ENCODE measurements around the gene MAP3K15. TPM values are rescaled to one million over a fixed set of nuclear protein-coding genes. Genes with fewer than 3 reads are reported as not detected.

The MAP3K15 gene
- under 1 TPM; 0.31 to 0.69 TPM for total RNA-seq

- no peaks in the 10 kb centered on the region for H3K4me1 Mint-ChIP-seq (ENCODE audit: low read depth)
- no peaks in the 10 kb centered on the region for H3K36me3 Mint-ChIP-seq
- POLR2A ChIA-PET = no interaction called here
Measured at GRCh38 chrX:19514791-19515614, at the start of gene MAP3K15. Gene MAP3K15, minus strand, starts transcription at chrX:19515508. Its CDS starts 247 bp downstream, at chrX:19515261.

GRCh38 chrX:19564606-19565005 is 49.3 kb upstream of the MAP3K15 start:
- no peak for DNase-seq
- no peak overlapping the region for H3K27ac Mint-ChIP-seq
- peaks cover 50% of the 10 kb centered on the region for H3K4me1 Mint-ChIP-seq (ENCODE audit: low read depth)
- intact Hi-C loops (cut with micrococcal nuclease) = loop anchor here (5.0 kb wide), 1 partner anchor 63 kb away; no protein-coding TSS in a partner anchor
- CTCF ChIA-PET = no interaction called here
- H3K4me3 Mint-ChIP-seq = no peak overlapping the region
- H3K36me3 Mint-ChIP-seq = peaks cover 15% of the 10 kb centered on the region
- POLR2A ChIA-PET = interaction anchor here (2.3 kb wide), 1 partner anchor 10 kb away, joined by 6 read pairs; no protein-coding TSS in a partner anchor
- H3K9me3 Mint-ChIP-seq = no peaks in the 10 kb centered on the region
- H3K27me3 Mint-ChIP-seq = no peaks in the 10 kb centered on the region

More at GRCh38 chrX:19514791-19515614, at the start of gene MAP3K15:
- Mint-ChIP-seq H3K4me3 (peak within 1 kb of the TSS; percentile 62), H3K27me3 (peaks cover 17% of the 10 kb centered on the region), H3K27ac (no peak within 1 kb of the TSS), H3K9me3 (no peaks in the 10 kb centered on the region)
- CTCF ChIA-PET = interaction anchor here (0.9 to 1.0 kb wide), 2 partner anchors 133 to 144 kb away, joined by 3 read pairs; no protein-coding TSS in a partner anchor
- peak; percentile 22 for DNase-seq
- intact Hi-C loops (cut with micrococcal nuclease) = loop anchor here (2.0 kb wide), 1 partner anchor 142 kb away; no protein-coding TSS in a partner anchor

- H3K4me3 Mint-ChIP-seq = peak overlapping the region; percentile 16
- intact Hi-C loops (cut with micrococcal nuclease) = no loop called here
- H3K9me3 Mint-ChIP-seq = no peaks in the 10 kb centered on the region
- peak; percentile 54 for DNase-seq
- no peaks in the 10 kb centered on the region for H3K27me3 Mint-ChIP-seq
- peaks cover 46% of the 10 kb centered on the region for H3K4me1 Mint-ChIP-seq (ENCODE audit: low read depth)
- ChIA-PET POLR2A (no interaction called here), CTCF (interaction anchor here (0.8 kb wide), 1 partner anchor 9 kb away, joined by 3 read pairs; no protein-coding TSS in a partner anchor)
- H3K36me3 Mint-ChIP-seq = peaks cover 15% of the 10 kb centered on the region
- peak overlapping the region; percentile 78 for H3K27ac Mint-ChIP-seq
Measured at GRCh38 chrX:19563746-19564145, 48.4 kb upstream of the MAP3K15 start.

- H3K4me3 Mint-ChIP-seq = no peak overlapping the region
- H3K9me3 Mint-ChIP-seq = no peaks in the 10 kb centered on the region
- DNase-seq = no peak
- ChIA-PET POLR2A (no interaction called here), CTCF (interaction anchor here (0.8 kb wide), 1 partner anchor 8 kb away, joined by 3 read pairs; no protein-coding TSS in a partner anchor)
- peak overlapping the region; percentile 78 for H3K27ac Mint-ChIP-seq
- H3K4me1 Mint-ChIP-seq (ENCODE audit: low read depth) = peaks cover 44% of the 10 kb centered on the region
- H3K27me3 Mint-ChIP-seq = no peaks in the 10 kb centered on the region
- intact Hi-C loops (cut with micrococcal nuclease) = no loop called here
- H3K36me3 Mint-ChIP-seq = peaks cover 12% of the 10 kb centered on the region
Measured at GRCh38 chrX:19563327-19563726, 48.0 kb upstream of the MAP3K15 start.

GRCh38 chrX:19560611-19561010 is 45.3 kb upstream of the MAP3K15 start:
- no peak overlapping the region for H3K27ac Mint-ChIP-seq
- ChIA-PET CTCF (interaction anchor here (0.7 kb wide), 1 partner anchor 191 kb away, joined by 4 read pairs; no protein-coding TSS in a partner anchor), POLR2A (no interaction called here)
- peaks cover 44% of the 10 kb centered on the region for H3K4me1 Mint-ChIP-seq (ENCODE audit: low read depth)
- no peak overlapping the region for H3K4me3 Mint-ChIP-seq
- no peak for DNase-seq
- no peaks in the 10 kb centered on the region for H3K9me3 Mint-ChIP-seq
- no peaks in the 10 kb centered on the region for H3K27me3 Mint-ChIP-seq
- H3K36me3 Mint-ChIP-seq = peaks cover 11% of the 10 kb centered on the region
- intact Hi-C loops (cut with micrococcal nuclease) = no loop called here

GRCh38 chrX:19557822-19558221 is 42.5 kb upstream of the MAP3K15 start:
- Mint-ChIP-seq H3K9me3 (no peaks in the 10 kb centered on the region), H3K4me1 (ENCODE audit: low read depth) (peaks cover 37% of the 10 kb centered on the region), H3K27ac (no peak overlapping the region), H3K27me3 (no peaks in the 10 kb centered on the region), H3K36me3 (peaks cover 2% of the 10 kb centered on the region), H3K4me3 (no peak overlapping the region)
- ChIA-PET CTCF (no interaction called here), POLR2A (no interaction called here)
- DNase-seq = no peak
- intact Hi-C loops (cut with micrococcal nuclease) = no loop called here

- Mint-ChIP-seq H3K9me3 (no peaks in the 10 kb centered on the region), H3K36me3 (no peaks in the 10 kb centered on the region), H3K4me1 (ENCODE audit: low read depth) (peaks cover 49% of the 10 kb centered on the region), H3K27me3 (no peaks in the 10 kb centered on the region), H3K27ac (peak overlapping the region; percentile 73), H3K4me3 (no peak overlapping the region)
- ChIA-PET POLR2A (interaction anchor here (1.4 kb wide), 1 partner anchor 15 kb away, joined by 5 read pairs; no protein-coding TSS in a partner anchor), CTCF (no interaction called here)
- no peak for DNase-seq
- intact Hi-C loops (cut with micrococcal nuclease) = no loop called here
Measured at GRCh38 chrX:19556202-19556601, 40.9 kb upstream of the MAP3K15 start.

- DNase-seq = no peak
- no peaks in the 10 kb centered on the region for H3K36me3 Mint-ChIP-seq
- H3K9me3 Mint-ChIP-seq = no peaks in the 10 kb centered on the region
- peaks cover 54% of the 10 kb centered on the region for H3K4me1 Mint-ChIP-seq (ENCODE audit: low read depth)
- peak overlapping the region; percentile 73 for H3K27ac Mint-ChIP-seq
- peak overlapping the region; percentile 25 for H3K4me3 Mint-ChIP-seq
- POLR2A ChIA-PET = interaction anchor here (1.4 to 1.6 kb wide), 3 partner anchors 10 to 87 kb away, joined by 5 to 6 read pairs (median 5); no protein-coding TSS in a partner anchor
- H3K27me3 Mint-ChIP-seq = no peaks in the 10 kb centered on the region
- CTCF ChIA-PET = interaction anchor here (1.1 kb wide), 1 partner anchor 291 kb away, joined by 3 read pairs; no protein-coding TSS in a partner anchor
- intact Hi-C loops (cut with micrococcal nuclease) = loop anchor here (2.0 kb wide), 2 partner anchors 15 to 69 kb away; no protein-coding TSS in a partner anchor
Measured at GRCh38 chrX:19555683-19556082, 40.4 kb upstream of the MAP3K15 start.

- no peaks in the 10 kb centered on the region for H3K9me3 Mint-ChIP-seq
- no peaks in the 10 kb centered on the region for H3K36me3 Mint-ChIP-seq
- DNase-seq = no peak
- H3K4me1 Mint-ChIP-seq (ENCODE audit: low read depth) = peaks cover 58% of the 10 kb centered on the region
- intact Hi-C loops (cut with micrococcal nuclease) = loop anchor here (2.0 kb wide), 2 partner anchors 16 to 70 kb away; no protein-coding TSS in a partner anchor
- ChIA-PET POLR2A (interaction anchor here (1.6 kb wide), 2 partner anchors 11 to 88 kb away, joined by 5 to 6 read pairs; no protein-coding TSS in a partner anchor), CTCF (interaction anchor here (0.7 to 1.5 kb wide), 3 partner anchors 8 to 292 kb away, joined by 3 read pairs; no protein-coding TSS in a partner anchor)
- peak overlapping the region; percentile 73 for H3K27ac Mint-ChIP-seq
- H3K27me3 Mint-ChIP-seq = no peaks in the 10 kb centered on the region
- H3K4me3 Mint-ChIP-seq = peak overlapping the region; percentile 25
Measured at GRCh38 chrX:19555236-19555635, 39.9 kb upstream of the MAP3K15 start.

- Mint-ChIP-seq H3K4me3 (no peak overlapping the region), H3K27me3 (no peaks in the 10 kb centered on the region), H3K36me3 (peaks cover under 1% of the 10 kb centered on the region), H3K4me1 (ENCODE audit: low read depth) (peaks cover 62% of the 10 kb centered on the region), H3K9me3 (no peaks in the 10 kb centered on the region), H3K27ac (peak overlapping the region; percentile 73)
- POLR2A ChIA-PET = interaction anchor here (0.6 to 1.6 kb wide), 4 partner anchors 11 to 245 kb away, joined by 3 to 6 read pairs (median 4); no protein-coding TSS in a partner anchor
- CTCF ChIA-PET = interaction anchor here (0.7 to 1.5 kb wide), 3 partner anchors 9 to 292 kb away, joined by 3 read pairs; no protein-coding TSS in a partner anchor
- DNase-seq = peak; percentile 59
- intact Hi-C loops (cut with micrococcal nuclease) = loop anchor here (2.0 to 5.0 kb wide), 3 partner anchors 16 to 293 kb away; no protein-coding TSS in a partner anchor
Measured at GRCh38 chrX:19554786-19555185, 39.5 kb upstream of the MAP3K15 start.

- POLR2A ChIA-PET = no interaction called here
- peaks cover 17% of the 10 kb centered on the region for H3K36me3 Mint-ChIP-seq
- intact Hi-C loops (cut with micrococcal nuclease) = loop anchor here (5.0 kb wide), 1 partner anchor 295 kb away; no protein-coding TSS in a partner anchor
- peaks cover 76% of the 10 kb centered on the region for H3K4me1 Mint-ChIP-seq (ENCODE audit: low read depth)
- H3K27ac Mint-ChIP-seq = peak overlapping the region; percentile 45
- CTCF ChIA-PET = interaction anchor here (1.2 kb wide), 1 partner anchor 13 kb away, joined by 4 read pairs; no protein-coding TSS in a partner anchor
- no peak overlapping the region for H3K4me3 Mint-ChIP-seq
- no peaks in the 10 kb centered on the region for H3K27me3 Mint-ChIP-seq
- DNase-seq = no peak
- H3K9me3 Mint-ChIP-seq = no peaks in the 10 kb centered on the region
Measured at GRCh38 chrX:19552793-19553192, 37.5 kb upstream of the MAP3K15 start.
